Measurements from ENCODE around the gene KLK3. TPM values are rescaled to one million over a fixed set of nuclear protein-coding genes. Genes with fewer than 3 reads are reported as not detected.

Gene KLK3
- total and polyA plus RNA-seq, 2 of the 8 experiments (the other 6 are each of a cell fraction or from before 2014, with no cell fraction given): 0.08 TPM; not detected in 1

- no peak overlapping the region for H2AK5ac ChIP-seq (ENCODE audit: low read depth, low read length)
- ChIA-PET POLR2A (ENCODE audit: partially characterized antibody) (interaction anchor here (1.6 to 14.4 kb wide), 2 partner anchors 13 to 21 kb away, joined by 6 to 275 read pairs; no protein-coding TSS in a partner anchor), CTCF (ENCODE audit: partially characterized antibody) (interaction anchor here (1.7 to 2.1 kb wide), 2 partner anchors 11 to 103 kb away, joined by 5 to 6 read pairs; no protein-coding TSS in a partner anchor)
- no peaks in the 10 kb centered on the region for H3K9me3 ChIP-seq (ENCODE audit: insufficient read depth in 2 of 2, low read depth in 1 of 2, low read length in 1 of 2)
- H2BK5ac ChIP-seq (ENCODE audit: low read depth, low read length): no peak overlapping the region
- no peak overlapping the region for H2BK20ac ChIP-seq (ENCODE audit: low read length)
- H3K23ac ChIP-seq (ENCODE audit: insufficient read length): no peak overlapping the region
- no peak overlapping the region for H2BK15ac ChIP-seq (ENCODE audit: low read length)
- no peaks in the 10 kb centered on the region for H3K79me2 ChIP-seq (ENCODE audit: control insufficient read depth in 1 of 2, insufficient read depth in 2 of 2, low read length in 2 of 2)
- H3K18ac ChIP-seq (ENCODE audit: extremely low read depth, low read length): no peak overlapping the region
- peaks cover 17% of the 10 kb centered on the region for H3K23me2 ChIP-seq (ENCODE audit: low read depth, low read length)
- peak overlapping the region; percentile 50; the same call in 1 of the 2 replicates for H2BK12ac ChIP-seq (ENCODE audit: low read depth, low read length)
- FAIRE-seq: no peak
- WGBS, 2 experiments (ENCODE audit: extremely low coverage in 1 of 2, insufficient coverage in 1 of 2, insufficient read length in 1 of 2, insufficient replicate concordance in 2 of 2, low coverage in 1 of 2, low lambda C conversion rate in 2 of 2, missing lambda C conversion rate in 1 of 2): 89% methylated on average over 11 of the region's 12 CpGs; no CpG with 5 or more reads in 1 of the 2 experiments
- peaks cover 5 to 26% (median 20%) of the 10 kb centered on the region in 4 experiments for H3K4me1 ChIP-seq (replicated peaks in 1 of 4; ENCODE audit: control insufficient read depth in 3 of 4, insufficient read depth in 4 of 4, low read length in 3 of 4)
- H4K20me1 ChIP-seq (replicated peaks in 1 of 2; ENCODE audit: control insufficient read depth in 1 of 2, insufficient read depth in 2 of 2, low read length in 2 of 2): peaks cover 0 to 2% of the 10 kb centered on the region in 2 experiments
- DNase-seq (ENCODE audit: low read depth in 1 of 2, low spot score in 2 of 2): no peak
- H2BK120ac ChIP-seq (replicated peaks; ENCODE audit: low read depth, low read length): no peak overlapping the region
- no peak overlapping the region for H2AFZ ChIP-seq (ENCODE audit: low read length)
- peak overlapping the region in 1 of 4 experiments; percentile 83; a peak in 1 of 8 replicates for H3K4me3 ChIP-seq (ENCODE audit: extremely low read depth in 1 of 4, insufficient read depth in 2 of 4, low read depth in 3 of 4, low read length in 4 of 4)
- H3K14ac ChIP-seq (ENCODE audit: insufficient read length): no peak overlapping the region
- no peak overlapping the region for H3K27ac ChIP-seq (ENCODE audit: low read depth, low read length)
- no peaks in the 10 kb centered on the region for H3K79me1 ChIP-seq (ENCODE audit: low read depth, low read length)
- H3K36me3 ChIP-seq (ENCODE audit: control insufficient read depth in 2 of 4, insufficient read depth in 4 of 4, low read length in 3 of 4): no peaks in the 10 kb centered on the region
- peak overlapping the region; percentile 81 to 94; a peak in 3 of 4 replicates for H3K4me2 ChIP-seq (ENCODE audit: insufficient read depth in 1 of 2, low read depth in 2 of 2, low read length in 2 of 2)
- H4K91ac ChIP-seq (replicated peaks; ENCODE audit: insufficient read length, low read length): no peak overlapping the region
- TF ChIP-seq SP2 (IDR thresholded peaks at IDR 0.05; ENCODE audit: low read length) (no peak), BACH1 (IDR thresholded peaks at IDR 0.05; ENCODE audit: low read length) (no peak), CTCF (IDR thresholded peaks at IDR 0.05; ENCODE audit: control extremely low read depth in 1 of 3, insufficient read depth in 1 of 3, low read depth in 1 of 3, low read length in 3 of 3) (no peak), NANOG (IDR thresholded peaks at IDR 0.05; ENCODE audit: insufficient read depth, low read depth, low read length, poor library complexity, severe bottlenecking) (no peak)
- H4K5ac ChIP-seq (ENCODE audit: insufficient read length, low read depth, low read length): no peak overlapping the region
- H3K27me3 ChIP-seq (replicated peaks in 1 of 4; ENCODE audit: control insufficient read depth in 3 of 4, extremely low read depth in 1 of 4, insufficient read depth in 3 of 4, low read length in 3 of 4): peaks cover 9 to 37% (median 33%) of the 10 kb centered on the region in 4 experiments
- H3K4ac ChIP-seq (replicated peaks; ENCODE audit: insufficient read length, low read depth, low read length): no peak overlapping the region
- H3K56ac ChIP-seq (replicated peaks; ENCODE audit: insufficient read length, low read depth, low read length): no peak overlapping the region
- H4K8ac ChIP-seq (ENCODE audit: extremely low read depth, insufficient read depth, low read length): peak overlapping the region; percentile 29; the same call in 1 of the 2 replicates
- H3K9ac ChIP-seq (replicated peaks in 1 of 4; ENCODE audit: extremely low read depth in 1 of 4, low read depth in 3 of 4, low read length in 3 of 4): no peak overlapping the region
These were observed 35.7 kb upstream of the KLK3 start for GRCh38 chr19:50818859-50819472.

Measured in H1 (cell line).